Activated naive CD4-positive, alpha-beta T cell treated with anti-CD3 and anti-CD28 coated beads, Interleukin-2, amount 10 ng/mL, durations not matched to agents 7 days and 5 days (primary cell): Measurements from ENCODE around the gene SHISAL1.

Experiments
- CTCF ChIA-PET: fragments of 350-600 bp; sonication (Branson Sonifier 250); formaldehyde crosslinking; loops from one replicate; lab custom pipeline; 2021; ENCODE audit warnings: antibody characterized with exemption; lab: Charles Lee
- DNase-seq: peaks from one replicate; pipeline ENCODE4 v3.0.0-alpha.2; 2020
- H3K27ac Mint-ChIP-seq: one replicate; pipeline ENCODE4 v1.8.0; 2021; ENCODE audit warnings: mild to moderate bottlenecking, moderate library complexity, mixed read lengths
- H3K27me3 Mint-ChIP-seq: one replicate; pipeline ENCODE4 v1.8.0; 2021; ENCODE audit warnings: mild to moderate bottlenecking, mixed read lengths
- H3K36me3 Mint-ChIP-seq: one replicate; pipeline ENCODE4 v1.8.0; 2021; ENCODE audit warnings: mixed read lengths
- H3K4me1 Mint-ChIP-seq: one replicate; pipeline ENCODE4 v1.8.0; 2021; ENCODE audit warnings: mixed read lengths
- H3K4me3 Mint-ChIP-seq: one replicate; pipeline ENCODE4 v1.8.0; 2021; ENCODE audit warnings: mild to moderate bottlenecking, moderate library complexity, mixed read lengths
- H3K9me3 Mint-ChIP-seq: one replicate; pipeline ENCODE4 v1.8.0; 2021; ENCODE audit warnings: mixed read lengths

The SHISAL1 gene

DNA sequence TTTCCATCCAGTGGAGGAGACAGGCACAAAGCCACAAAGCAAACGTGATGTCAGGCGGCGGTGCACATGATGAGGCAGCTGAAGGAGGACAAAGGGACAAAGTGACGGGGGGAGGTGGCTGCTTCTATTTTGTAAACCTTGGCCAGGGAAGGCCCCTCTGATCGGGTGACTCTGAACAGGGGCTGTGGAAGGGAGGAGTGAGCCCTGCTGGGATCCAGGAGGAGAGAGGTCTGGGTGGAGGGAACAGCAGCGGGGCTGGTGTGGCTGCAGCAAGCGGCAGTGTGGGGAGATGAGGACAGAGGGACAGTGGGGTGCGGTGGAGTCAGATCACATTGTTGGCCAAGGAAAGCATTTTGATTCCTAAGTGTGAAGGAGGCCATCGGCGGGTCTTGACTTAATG is 36.7 kb downstream of the SHISAL1 start:
- H3K27me3 Mint-ChIP-seq: peaks cover 59% of the 10 kb centered on the region
- no peaks in the 10 kb centered on the region for H3K4me1 Mint-ChIP-seq
- no peak overlapping the region for H3K27ac Mint-ChIP-seq
- DNase-seq: no peak
- CTCF ChIA-PET: no interaction called here
- H3K36me3 Mint-ChIP-seq: no peaks in the 10 kb centered on the region
- H3K4me3 Mint-ChIP-seq: no peak overlapping the region
- no peaks in the 10 kb centered on the region for H3K9me3 Mint-ChIP-seq

DNA sequence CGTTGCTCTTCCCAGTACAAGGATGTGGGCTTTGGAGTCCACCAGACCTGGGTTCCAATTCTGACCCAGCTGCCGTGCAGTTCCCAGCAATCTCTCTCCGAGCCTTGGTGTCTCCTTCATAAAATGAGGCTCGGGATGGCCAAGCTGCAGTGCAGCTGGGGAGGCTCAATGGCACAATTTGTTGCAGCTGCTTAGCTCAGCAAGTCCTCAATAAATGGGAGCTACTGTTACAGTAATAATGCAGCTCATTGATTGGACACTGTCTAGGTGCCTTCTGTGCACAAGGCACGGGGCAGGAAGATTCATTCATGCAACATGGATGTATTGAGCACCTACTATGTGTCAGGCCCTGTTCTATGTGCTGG is 37.1 kb downstream of the SHISAL1 start:
- no peaks in the 10 kb centered on the region for H3K4me1 Mint-ChIP-seq
- H3K27ac Mint-ChIP-seq: no peak overlapping the region
- H3K4me3 Mint-ChIP-seq: no peak overlapping the region
- no peaks in the 10 kb centered on the region for H3K9me3 Mint-ChIP-seq
- H3K36me3 Mint-ChIP-seq: no peaks in the 10 kb centered on the region
- H3K27me3 Mint-ChIP-seq: peaks cover 59% of the 10 kb centered on the region
- no peak for DNase-seq
- CTCF ChIA-PET: no interaction called here

DNA sequence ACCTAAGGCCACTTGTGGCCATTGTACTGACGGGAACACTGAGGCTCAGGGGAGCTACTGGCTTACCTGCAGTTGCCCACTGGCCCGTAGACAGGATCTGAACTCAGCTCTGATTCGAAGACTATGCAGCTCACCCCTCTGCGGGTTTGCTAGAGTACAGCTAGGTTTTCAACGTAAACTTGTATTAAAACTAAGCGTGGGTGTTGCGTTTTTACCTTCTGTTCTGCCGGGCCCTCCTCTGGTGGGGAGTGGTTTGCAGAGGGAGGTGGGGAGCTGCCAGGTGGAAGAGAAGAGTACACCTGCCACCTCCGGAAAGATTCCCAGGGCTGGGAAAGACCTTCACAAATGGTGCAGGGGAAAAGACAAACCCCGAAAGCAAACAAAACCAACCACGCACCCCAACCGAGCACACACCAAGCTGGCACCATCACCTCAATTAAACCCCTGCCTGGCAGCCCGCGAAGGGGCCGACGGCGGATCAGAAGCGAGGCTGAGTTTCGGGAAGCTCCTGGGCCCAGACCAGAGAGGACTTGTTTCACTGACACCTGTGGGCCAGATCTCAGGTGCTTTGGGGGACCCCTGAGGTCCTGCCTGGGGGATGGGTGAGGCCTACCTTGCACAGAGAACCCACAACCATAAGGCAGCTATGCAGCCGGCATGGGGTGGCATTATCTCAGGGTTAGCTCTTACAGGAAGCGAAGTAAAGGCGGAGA is 37.7 kb downstream of the SHISAL1 start:
- Mint-ChIP-seq H3K4me1 (no peaks in the 10 kb centered on the region), H3K36me3 (no peaks in the 10 kb centered on the region), H3K9me3 (no peaks in the 10 kb centered on the region), H3K27ac (no peak overlapping the region), H3K27me3 (peaks cover 57% of the 10 kb centered on the region), H3K4me3 (no peak overlapping the region)
- CTCF ChIA-PET: no interaction called here
- no peak for DNase-seq

DNA sequence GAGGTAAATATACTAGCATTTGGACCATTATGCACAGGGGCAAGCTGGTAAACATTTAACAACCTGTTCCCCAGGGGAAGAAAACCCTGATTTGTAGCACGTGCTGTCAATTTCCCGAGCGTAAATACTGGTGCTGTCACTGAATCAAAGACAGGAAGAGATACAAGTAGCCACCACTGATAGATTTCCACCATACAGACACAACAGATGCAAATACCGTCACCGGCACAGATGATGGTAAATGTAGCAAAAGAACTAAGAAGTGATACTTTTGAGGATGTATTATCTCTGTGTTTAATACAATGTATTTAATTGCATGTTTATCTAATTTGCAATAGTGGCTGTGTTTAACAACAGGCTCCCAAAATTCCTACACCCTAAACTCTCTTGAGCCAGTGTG is 39.6 kb downstream of the SHISAL1 start:
- no peaks in the 10 kb centered on the region for H3K4me1 Mint-ChIP-seq
- H3K27ac Mint-ChIP-seq: no peak overlapping the region
- H3K9me3 Mint-ChIP-seq: no peaks in the 10 kb centered on the region
- CTCF ChIA-PET: no interaction called here
- peaks cover 39% of the 10 kb centered on the region for H3K27me3 Mint-ChIP-seq
- no peak overlapping the region for H3K4me3 Mint-ChIP-seq
- no peaks in the 10 kb centered on the region for H3K36me3 Mint-ChIP-seq
- no peak for DNase-seq

DNA sequence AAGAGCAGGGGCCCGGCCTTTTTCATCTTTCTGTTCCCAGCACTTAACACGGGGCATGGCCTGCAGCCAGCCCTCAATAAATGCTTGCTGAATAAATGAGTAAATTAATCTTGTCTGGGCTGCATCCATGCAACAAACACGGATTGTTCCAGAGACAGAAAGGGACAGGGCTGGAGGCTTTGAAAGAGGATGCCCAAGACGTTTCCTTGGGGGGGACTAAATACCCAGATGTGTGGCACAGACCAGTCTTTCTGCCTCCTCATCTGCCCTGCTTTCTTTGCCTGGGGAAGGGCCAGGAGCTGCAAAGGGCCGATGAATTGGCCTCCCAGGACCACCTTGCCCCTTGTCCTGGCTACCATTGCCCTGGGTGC is 40.4 kb downstream of the SHISAL1 start:
- CTCF ChIA-PET: no interaction called here
- Mint-ChIP-seq H3K4me3 (no peak overlapping the region), H3K36me3 (no peaks in the 10 kb centered on the region), H3K27me3 (peaks cover 32% of the 10 kb centered on the region), H3K27ac (no peak overlapping the region), H3K4me1 (no peaks in the 10 kb centered on the region), H3K9me3 (no peaks in the 10 kb centered on the region)
- DNase-seq: no peak

DNA sequence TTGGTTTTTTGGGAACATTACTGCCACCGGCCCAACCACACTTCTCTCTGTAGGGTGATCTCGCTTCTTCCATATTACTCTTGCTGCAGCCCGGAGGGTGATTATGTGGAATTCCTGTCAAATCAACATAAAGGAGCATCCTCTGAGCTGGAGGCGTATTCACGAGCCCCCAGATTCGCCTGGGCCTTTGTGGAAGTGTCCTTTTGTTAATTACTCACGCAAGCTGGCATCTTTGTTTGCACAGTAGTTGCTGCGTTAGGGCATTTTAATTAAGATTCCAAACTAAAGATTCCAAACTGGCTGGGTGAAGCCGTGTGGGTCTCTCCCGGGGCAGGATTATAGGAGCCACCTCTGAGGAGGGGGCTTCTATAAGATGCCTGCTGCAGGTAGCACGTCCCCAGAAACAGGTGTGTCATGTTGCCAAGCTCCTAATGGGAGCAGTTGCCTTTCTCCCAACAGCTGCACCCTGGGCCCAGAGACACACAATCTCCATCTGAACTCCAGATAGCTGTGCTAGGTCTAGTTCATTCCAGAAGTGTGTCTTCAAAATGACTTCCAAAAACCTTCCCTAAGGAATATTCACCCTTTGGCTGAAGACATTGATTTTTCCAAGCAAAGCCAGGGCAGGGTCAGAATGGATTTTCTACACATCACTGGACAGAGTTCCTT is 40.9 kb downstream of the SHISAL1 start:
- Mint-ChIP-seq H3K4me1 (no peaks in the 10 kb centered on the region), H3K4me3 (no peak overlapping the region), H3K9me3 (no peaks in the 10 kb centered on the region), H3K27ac (no peak overlapping the region), H3K27me3 (peaks cover 27% of the 10 kb centered on the region), H3K36me3 (no peaks in the 10 kb centered on the region)
- DNase-seq: no peak
- CTCF ChIA-PET: interaction anchor here (0.6 kb wide), 1 partner anchor 257 kb away, joined by 3 read pairs; no protein-coding TSS in a partner anchor

DNA sequence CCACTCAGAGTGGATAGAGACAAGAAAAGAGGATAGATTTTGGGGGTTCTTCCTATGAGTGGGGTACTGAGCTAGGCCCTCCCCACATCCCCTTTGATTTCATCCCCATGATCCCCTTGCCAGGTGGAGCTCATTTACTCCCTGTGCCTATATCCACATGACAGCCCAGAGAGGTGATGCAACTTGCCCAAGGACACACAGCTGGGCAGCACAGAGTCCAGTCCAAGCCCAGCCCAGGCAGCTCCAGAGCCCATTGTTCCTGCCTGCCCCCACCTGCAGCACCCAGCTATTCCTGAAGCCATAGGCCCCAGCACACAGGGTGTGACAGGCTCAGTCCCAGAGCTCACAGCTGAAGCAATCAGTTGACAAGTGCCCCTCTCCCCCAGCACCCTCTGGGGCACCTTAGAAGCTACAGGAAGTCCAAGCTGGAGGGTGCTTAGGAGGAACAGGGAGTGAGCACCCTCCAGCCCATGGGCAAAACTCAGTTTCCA is 41.7 kb downstream of the SHISAL1 start:
- H3K4me1 Mint-ChIP-seq: no peaks in the 10 kb centered on the region
- H3K9me3 Mint-ChIP-seq: no peaks in the 10 kb centered on the region
- no peak overlapping the region for H3K27ac Mint-ChIP-seq
- CTCF ChIA-PET: interaction anchor here (0.6 to 0.8 kb wide), 2 partner anchors 189 to 256 kb away, joined by 3 read pairs; no protein-coding TSS in a partner anchor
- no peak for DNase-seq
- H3K4me3 Mint-ChIP-seq: no peak overlapping the region
- H3K36me3 Mint-ChIP-seq: no peaks in the 10 kb centered on the region
- peaks cover 21% of the 10 kb centered on the region for H3K27me3 Mint-ChIP-seq

DNA sequence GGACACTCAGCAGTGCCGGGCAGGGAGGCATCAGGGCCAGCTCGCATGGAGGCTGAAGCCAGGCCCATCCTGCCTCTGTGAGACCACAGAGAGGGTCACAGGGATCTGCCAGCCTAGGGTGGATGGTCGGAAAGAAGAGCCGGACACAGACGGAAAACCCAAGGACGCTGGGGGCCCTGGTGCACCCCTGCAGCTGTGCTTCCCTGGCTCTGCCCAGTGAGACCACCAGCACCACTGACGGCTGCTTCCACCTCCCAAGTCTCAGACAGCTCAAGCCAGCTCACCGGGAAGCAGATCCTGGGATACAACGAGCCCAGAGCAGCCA is 42.2 kb downstream of the SHISAL1 start:
- Mint-ChIP-seq H3K9me3 (no peaks in the 10 kb centered on the region), H3K27me3 (peaks cover 21% of the 10 kb centered on the region), H3K4me3 (no peak overlapping the region), H3K36me3 (no peaks in the 10 kb centered on the region), H3K4me1 (no peaks in the 10 kb centered on the region), H3K27ac (no peak overlapping the region)
- DNase-seq: no peak
- CTCF ChIA-PET: interaction anchor here (0.8 kb wide), 1 partner anchor 189 kb away, joined by 3 read pairs; no protein-coding TSS in a partner anchor

DNA sequence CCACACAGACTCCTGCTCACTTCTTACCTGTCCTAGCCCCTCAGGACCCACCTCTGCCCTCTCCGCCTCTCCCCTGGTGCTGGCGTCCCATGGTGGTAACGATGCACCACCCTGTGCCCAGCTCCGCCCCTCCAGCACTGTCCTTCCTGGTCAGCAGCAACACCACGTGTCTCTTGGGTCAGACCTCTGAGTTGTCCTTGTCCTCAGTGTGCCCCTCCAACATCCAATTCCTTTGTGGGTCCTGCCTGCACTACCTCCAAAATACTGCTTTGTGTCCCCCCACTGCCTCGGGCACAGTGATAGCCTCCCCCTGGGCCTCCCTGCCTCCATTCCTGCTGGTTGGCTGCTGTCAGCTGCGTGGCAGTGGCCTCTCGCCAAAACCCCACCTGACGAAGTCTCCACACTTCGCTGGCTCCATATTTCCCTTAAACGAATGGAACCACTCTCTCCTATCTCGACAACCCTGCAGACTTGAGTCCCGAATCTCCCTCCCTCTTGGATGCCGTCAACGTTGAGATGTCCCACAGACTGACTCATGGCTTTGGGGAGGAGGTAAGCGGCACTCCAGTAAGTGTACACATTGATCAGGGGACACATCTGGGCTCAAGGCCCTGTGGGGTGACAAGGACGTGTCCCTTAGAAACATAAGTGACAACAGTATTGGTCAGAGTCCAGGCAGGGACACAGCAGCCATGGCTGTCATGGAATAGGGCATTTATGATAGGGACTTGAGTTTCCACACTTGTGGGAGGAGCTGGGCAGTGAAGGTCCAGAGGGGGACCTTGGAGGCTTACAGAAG is 42.8 kb downstream of the SHISAL1 start:
- Mint-ChIP-seq H3K4me1 (no peaks in the 10 kb centered on the region), H3K27ac (no peak overlapping the region), H3K36me3 (no peaks in the 10 kb centered on the region), H3K9me3 (no peaks in the 10 kb centered on the region), H3K4me3 (no peak overlapping the region), H3K27me3 (peaks cover 15% of the 10 kb centered on the region)
- CTCF ChIA-PET: no interaction called here
- no peak for DNase-seq

DNA sequence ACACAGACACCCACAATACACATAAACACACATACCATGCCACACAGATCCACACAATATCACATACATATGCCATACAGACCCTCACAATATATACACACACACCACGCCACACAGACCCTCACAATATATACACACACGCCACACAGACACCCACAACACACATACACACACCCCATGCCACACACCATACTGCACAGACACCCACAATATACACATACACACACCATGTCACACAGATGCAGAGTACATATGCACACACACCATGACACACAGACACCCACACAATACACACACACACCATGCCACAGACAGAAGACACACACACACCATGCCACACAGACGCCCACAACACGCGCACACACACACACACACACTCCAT is 43.6 kb downstream of the SHISAL1 start:
- CTCF ChIA-PET: no interaction called here
- Mint-ChIP-seq H3K27ac (no peak overlapping the region), H3K27me3 (peaks cover 14% of the 10 kb centered on the region), H3K4me3 (no peak overlapping the region), H3K4me1 (no peaks in the 10 kb centered on the region), H3K9me3 (no peaks in the 10 kb centered on the region), H3K36me3 (no peaks in the 10 kb centered on the region)
- DNase-seq: no peak

DNA sequence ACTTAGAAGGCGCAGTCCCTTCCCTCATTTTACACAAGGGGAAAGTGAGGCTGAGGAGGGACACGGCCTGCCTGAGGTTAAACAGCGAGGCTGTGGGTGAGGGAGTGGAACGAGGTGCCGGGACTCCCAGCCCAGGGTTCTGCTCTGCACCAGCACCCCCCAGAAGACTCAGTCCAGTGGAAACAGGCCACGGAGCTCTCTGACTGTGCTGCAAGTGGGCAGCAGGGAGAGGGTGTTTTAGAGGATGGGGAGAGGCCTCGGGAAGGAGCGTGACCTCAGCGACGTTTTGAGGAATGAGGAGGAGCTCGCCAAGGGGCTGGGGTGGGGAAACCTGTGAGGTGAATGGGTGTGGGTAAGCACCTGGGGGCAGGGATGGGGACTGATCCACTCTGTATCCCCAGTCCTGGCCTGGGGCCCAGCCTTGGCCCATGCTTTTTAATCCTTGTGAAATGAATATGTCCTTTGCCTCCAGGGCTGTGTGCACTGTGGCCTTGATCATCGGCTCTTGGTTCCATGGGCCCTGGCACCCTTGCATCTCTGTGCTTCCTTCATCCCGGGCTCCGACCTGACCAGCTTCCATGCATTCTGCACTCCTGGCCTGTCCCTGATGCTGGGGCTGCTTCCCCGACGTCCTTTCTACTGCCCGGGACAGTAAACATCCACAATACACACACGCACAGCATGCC is 44.2 kb downstream of the SHISAL1 start:
- DNase-seq: no peak
- no peaks in the 10 kb centered on the region for H3K9me3 Mint-ChIP-seq
- H3K27me3 Mint-ChIP-seq: peaks cover 14% of the 10 kb centered on the region
- H3K36me3 Mint-ChIP-seq: no peaks in the 10 kb centered on the region
- H3K4me3 Mint-ChIP-seq: no peak overlapping the region
- no peak overlapping the region for H3K27ac Mint-ChIP-seq
- CTCF ChIA-PET: no interaction called here
- H3K4me1 Mint-ChIP-seq: no peaks in the 10 kb centered on the region

DNA sequence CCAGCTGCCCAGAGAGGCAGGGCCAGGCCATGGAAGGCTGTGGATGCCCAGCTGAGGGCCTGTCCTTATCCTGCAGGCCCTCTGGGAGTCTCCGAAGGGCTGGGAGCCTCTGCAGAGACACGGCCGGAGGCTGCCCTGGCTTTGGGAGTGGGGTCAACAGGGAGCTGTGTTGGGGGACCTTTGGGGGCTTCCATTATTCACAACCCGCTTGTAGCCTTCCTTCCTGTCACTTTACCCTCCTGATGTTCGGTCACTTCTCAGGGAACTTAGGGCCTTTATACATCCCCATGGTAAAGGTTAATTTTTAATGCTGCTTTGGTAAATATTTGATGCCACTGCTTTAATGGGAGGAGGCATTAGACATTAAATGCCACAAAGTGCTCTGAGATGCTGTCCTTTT is 44.9 kb downstream of the SHISAL1 start:
- no peak overlapping the region for H3K27ac Mint-ChIP-seq
- H3K4me3 Mint-ChIP-seq: no peak overlapping the region

DNA sequence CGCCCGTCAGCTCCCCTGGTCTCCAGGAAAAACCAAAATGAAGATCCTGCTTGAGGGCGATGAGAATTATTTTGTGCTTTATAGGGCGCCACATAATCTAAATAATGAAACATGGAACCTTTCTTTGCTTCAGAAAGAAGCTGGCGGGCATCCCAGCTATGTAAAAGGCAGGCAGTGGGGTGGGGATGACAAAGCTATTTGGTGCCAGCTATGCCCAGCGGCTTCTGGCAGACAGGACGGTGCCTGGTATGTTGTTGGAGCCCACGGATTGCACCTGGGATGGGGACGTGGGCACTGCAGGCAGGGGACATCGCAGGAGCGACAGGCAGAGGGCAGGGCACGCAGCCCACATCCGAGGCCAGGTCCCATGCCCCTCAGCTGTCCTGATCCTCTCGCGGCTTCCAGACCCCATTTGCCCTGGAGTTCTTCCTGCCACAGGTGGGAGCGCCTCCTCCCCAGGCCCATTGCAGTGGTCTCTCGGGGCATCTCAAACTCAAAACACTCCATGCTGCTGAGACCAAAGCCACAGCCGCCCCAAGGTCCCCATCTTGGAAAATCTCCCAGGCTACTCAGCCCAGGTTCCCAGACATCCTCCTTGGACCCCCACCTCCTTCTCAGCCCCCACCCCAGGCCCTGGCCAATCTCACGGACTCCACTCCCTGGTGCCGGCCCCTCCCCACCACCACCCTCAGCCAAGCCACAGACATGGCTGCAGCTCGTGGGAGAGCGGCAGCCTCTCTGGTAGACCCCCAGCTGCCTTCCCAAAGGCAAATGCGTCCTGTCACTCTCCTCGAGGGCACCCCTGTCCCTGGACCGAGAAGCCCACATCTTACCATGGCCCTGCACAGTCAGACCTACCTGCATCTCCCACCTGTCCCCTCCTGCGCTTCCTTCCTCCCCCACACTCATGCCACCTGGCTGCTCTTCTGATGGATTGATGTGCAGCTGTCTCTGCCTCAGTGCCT is 45.7 kb downstream of the SHISAL1 start:
- CTCF ChIA-PET: no interaction called here
- Mint-ChIP-seq H3K27me3 (peaks cover 13% of the 10 kb centered on the region), H3K4me1 (no peaks in the 10 kb centered on the region), H3K9me3 (no peaks in the 10 kb centered on the region), H3K36me3 (no peaks in the 10 kb centered on the region), H3K4me3 (no peak overlapping the region), H3K27ac (no peak overlapping the region)
- DNase-seq: no peak

More for the DNA sequence above, 44.9 kb downstream of the SHISAL1 start:
- no peaks in the 10 kb centered on the region for H3K4me1 Mint-ChIP-seq
- DNase-seq: no peak
- no peaks in the 10 kb centered on the region for H3K36me3 Mint-ChIP-seq
- CTCF ChIA-PET: no interaction called here
- peaks cover 18% of the 10 kb centered on the region for H3K27me3 Mint-ChIP-seq
- no peaks in the 10 kb centered on the region for H3K9me3 Mint-ChIP-seq
